ENCODE results near the gene ACBD4. TPM values are rescaled to one million over a fixed set of nuclear protein-coding genes. Genes with fewer than 3 reads are reported as not detected.

Gene ACBD4
- total RNA-seq, 1 experiment from 2014 or later, result 0.89 TPM

- Histone ChIP-seq H3K27me3 (replicated peaks) (no peaks in the 10 kb centered on the region), H3K4me3 (no peak overlapping the region), H3K9me3 (replicated peaks) (0 out of 2 replicates have a peak, but pooled peaks cover 2% of the 10 kb centered on the region), H3K36me3 (peaks cover 2% of the 10 kb centered on the region; the same call in 1 of the 2 replicates), H3K27ac (no peak overlapping the region), H3K4me1 (replicated peaks) (peaks cover 9% of the 10 kb centered on the region)
- DNase-seq (ENCODE audit: low read depth in 1 of 2, low spot score in 2 of 2), result no peak
Measured at GRCh38 chr17:45143094-45143670, 7.7 kb downstream of the ACBD4 start.

- no peak overlapping the region for H3K4me3 ChIP-seq
- 0 out of 2 replicates have a peak, but pooled peaks cover 2% of the 10 kb centered on the region for H3K9me3 ChIP-seq (replicated peaks)
- H3K4me1 ChIP-seq (replicated peaks), result peaks cover 9% of the 10 kb centered on the region
- no peaks in the 10 kb centered on the region for H3K27me3 ChIP-seq (replicated peaks)
- no peak for DNase-seq (ENCODE audit: low read depth in 1 of 2, low spot score in 2 of 2)
- peaks cover 2% of the 10 kb centered on the region; the same call in 1 of the 2 replicates for H3K36me3 ChIP-seq
- no peak overlapping the region for H3K27ac ChIP-seq
Measured at GRCh38 chr17:45143767-45144198, 8.3 kb downstream of the ACBD4 start.

- DNase-seq (ENCODE audit: low read depth in 1 of 2, low spot score in 2 of 2), result no peak
- no peaks in the 10 kb centered on the region for H3K27me3 ChIP-seq (replicated peaks)
- no peak overlapping the region for H3K4me3 ChIP-seq
- H3K4me1 ChIP-seq (replicated peaks), result peaks cover 9% of the 10 kb centered on the region
- no peak overlapping the region for H3K27ac ChIP-seq
- 0 out of 2 replicates have a peak, but pooled peaks cover 2% of the 10 kb centered on the region for H3K9me3 ChIP-seq (replicated peaks)
- peaks cover 4% of the 10 kb centered on the region for H3K36me3 ChIP-seq
Measured at GRCh38 chr17:45144199-45145034, 8.9 kb downstream of the ACBD4 start.

GRCh38 chr17:45145035-45145389 is 9.5 kb downstream of the ACBD4 start:
- H3K4me1 ChIP-seq (replicated peaks), result peaks cover 9% of the 10 kb centered on the region
- no peak overlapping the region for H3K4me3 ChIP-seq
- DNase-seq (ENCODE audit: low read depth in 1 of 2, low spot score in 2 of 2), result no peak
- H3K9me3 ChIP-seq (replicated peaks), result 0 out of 2 replicates have a peak, but pooled peaks cover 2% of the 10 kb centered on the region
- H3K27me3 ChIP-seq (replicated peaks), result no peaks in the 10 kb centered on the region
- peaks cover 9% of the 10 kb centered on the region for H3K36me3 ChIP-seq
- no peak overlapping the region for H3K27ac ChIP-seq

- H3K36me3 ChIP-seq, result peaks cover 12% of the 10 kb centered on the region
- no peak for DNase-seq (ENCODE audit: low read depth in 1 of 2, low spot score in 2 of 2)
- H3K27me3 ChIP-seq (replicated peaks), result no peaks in the 10 kb centered on the region
- H3K4me1 ChIP-seq (replicated peaks), result peaks cover 15% of the 10 kb centered on the region
- no peak overlapping the region for H3K4me3 ChIP-seq
- 0 out of 2 replicates have a peak, but pooled peaks cover under 1% of the 10 kb centered on the region for H3K9me3 ChIP-seq (replicated peaks)
- no peak overlapping the region for H3K27ac ChIP-seq
Measured at GRCh38 chr17:45146166-45146565, 10.7 kb downstream of the ACBD4 start.

GRCh38 chr17:45146592-45146889 is 11.1 kb downstream of the ACBD4 start:
- DNase-seq (ENCODE audit: low read depth in 1 of 2, low spot score in 2 of 2), result no peak
- Histone ChIP-seq H3K4me1 (replicated peaks) (peaks cover 19% of the 10 kb centered on the region), H3K4me3 (peak overlapping the region; percentile 47), H3K9me3 (replicated peaks) (no peaks in the 10 kb centered on the region), H3K27me3 (replicated peaks) (no peaks in the 10 kb centered on the region), H3K36me3 (peaks cover 14% of the 10 kb centered on the region), H3K27ac (peak overlapping the region; percentile 95)

- DNase-seq (ENCODE audit: low read depth in 1 of 2, low spot score in 2 of 2), result peak; percentile 82 to 93
- Histone ChIP-seq H3K4me3 (peak overlapping the region; percentile 47), H3K27ac (peak overlapping the region; percentile 95), H3K36me3 (peaks cover 17% of the 10 kb centered on the region), H3K4me1 (replicated peaks) (peaks cover 22% of the 10 kb centered on the region), H3K9me3 (replicated peaks) (no peaks in the 10 kb centered on the region), H3K27me3 (replicated peaks) (no peaks in the 10 kb centered on the region)
Measured at GRCh38 chr17:45146890-45147580, 11.5 kb downstream of the ACBD4 start.

GRCh38 chr17:45147581-45148182 is 12.2 kb downstream of the ACBD4 start:
- peak in 1 of 2 experiments; percentile 90 for DNase-seq (ENCODE audit: low read depth in 1 of 2, low spot score in 2 of 2)
- H3K36me3 ChIP-seq, result peaks cover 17% of the 10 kb centered on the region
- no peaks in the 10 kb centered on the region for H3K27me3 ChIP-seq (replicated peaks)
- H3K9me3 ChIP-seq (replicated peaks), result no peaks in the 10 kb centered on the region
- H3K4me1 ChIP-seq (replicated peaks), result peaks cover 22% of the 10 kb centered on the region
- H3K4me3 ChIP-seq, result peak overlapping the region; percentile 47
- peak overlapping the region; percentile 95 for H3K27ac ChIP-seq

- peak; percentile 100 for DNase-seq (ENCODE audit: low read depth in 1 of 2, low spot score in 2 of 2)
- H3K27me3 ChIP-seq (replicated peaks), result no peaks in the 10 kb centered on the region
- peaks cover 17% of the 10 kb centered on the region for H3K36me3 ChIP-seq
Measured at GRCh38 chr17:45148183-45149036, 12.9 kb downstream of the ACBD4 start, which contains the start of gene HEXIM1. HEXIM1 (plus strand) TSS chr17:45148475; CDS start chr17:45149191, 716 bp downstream.

GRCh38 chr17:45149037-45149668 is 13.7 kb downstream of the ACBD4 start:
- Histone ChIP-seq H3K27me3 (replicated peaks) (no peaks in the 10 kb centered on the region), H3K4me1 (replicated peaks) (peaks cover 22% of the 10 kb centered on the region), H3K36me3 (peaks cover 17% of the 10 kb centered on the region), H3K4me3 (peak overlapping the region; percentile 47), H3K9me3 (replicated peaks) (no peaks in the 10 kb centered on the region), H3K27ac (peak overlapping the region; percentile 41)
- DNase-seq (ENCODE audit: low read depth in 1 of 2, low spot score in 2 of 2), result peak; percentile 92 to 94

More at GRCh38 chr17:45148183-45149036, 12.9 kb downstream of the ACBD4 start, which contains the start of gene HEXIM1:
- H3K27ac ChIP-seq, result peak within 1 kb of the TSS; percentile 95
- H3K9me3 ChIP-seq (replicated peaks), result no peaks in the 10 kb centered on the region
- peak within 1 kb of the TSS; percentile 47 for H3K4me3 ChIP-seq
- peaks cover 22% of the 10 kb centered on the region for H3K4me1 ChIP-seq (replicated peaks)

GRCh38 chr17:45149669-45150664 is 14.5 kb downstream of the ACBD4 start:
- peak; percentile 63 to 71 for DNase-seq (ENCODE audit: low read depth in 1 of 2, low spot score in 2 of 2)
- Histone ChIP-seq H3K4me1 (replicated peaks) (peaks cover 22% of the 10 kb centered on the region), H3K27ac (peak overlapping the region; percentile 41), H3K4me3 (peak overlapping the region; percentile 47), H3K9me3 (replicated peaks) (no peaks in the 10 kb centered on the region), H3K27me3 (replicated peaks) (no peaks in the 10 kb centered on the region), H3K36me3 (peaks cover 17% of the 10 kb centered on the region)

All from SJSA1 (cell line).